Prostate gland (tissue), 2 donors: ENCODE data around the gene MPL. TPM values are rescaled to one million over a fixed set of nuclear protein-coding genes. Genes with fewer than 3 reads are reported as not detected.

Experiments
- DNase-seq: peaks from one replicate; pipeline ENCODE4 v3.0.0-alpha.2; 2019; ENCODE audit warnings: low spot score
- H3K27ac ChIP-seq, 2 donors: fragments of 200-600 bp; sonication (generic); 2 replicates each; pipeline ENCODE4 v1.5.1; 2017 to 2019
- H3K27me3 ChIP-seq: fragments of 200-600 bp; sonication (generic); replicated peaks from 2 replicates; pipeline ENCODE4 v1.5.1; 2019; ENCODE audit not compliant: insufficient read depth
- H3K36me3 ChIP-seq, 2 donors: fragments of 200-600 bp; sonication (generic); 1 replicate in 1 of 2; 2 replicates in 1 of 2; pipeline versions ENCODE4 v1.5.1 to v1.8.1; 2017 to 2019
- H3K4me1 ChIP-seq: fragments of 200-600 bp; sonication (generic); replicated peaks from 2 replicates; pipeline ENCODE4 v1.5.1; 2019
- H3K4me3 ChIP-seq, 2 donors: fragments of 200-600 bp; sonication (generic); 2 replicates each; pipeline ENCODE4 v1.5.1; 2017 to 2019
- H3K9me3 ChIP-seq: fragments of 200-600 bp; sonication (generic); 2 replicates; pipeline ENCODE4 v1.5.1; 2017
- POLR2A ChIP-seq: fragments of 450-650 bp; IDR thresholded peaks from one replicate; pipeline ENCODE4 v1.6.1; 2016; ENCODE audit warnings: antibody characterized with exemption, mild to moderate bottlenecking
- POLR2AphosphoS5 ChIP-seq: sonication (generic); formaldehyde crosslinking; IDR thresholded peaks from one replicate; pipeline ENCODE4 v1.6.1; 2017; ENCODE audit warnings: antibody characterized with exemption
- WGBS: methylation state at CpG from one replicate; pipeline ENCODE4 v1.1.5; 2018; 5-methylcytosine and 5-hydroxymethylcytosine counted together
- intact Hi-C: fragments of 100-400 bp; cut with DNase I; formaldehyde crosslinking; loops from one replicate; pipeline ENCODE4 v1.14.2; 2022
- total RNA-seq, 2 donors: library from RNA; depleted of rRNA; stranded (reverse); fragments of >200 nt; gene quantifications; one replicate each; pipeline ENCODE4 v1.1.0, GENCODE V29; 2016
- TF ChIP-seq, protein P1 (sequence below), 4 experiments: fragments of 200-600 bp in 2 of 4; fragments of 450-650 bp in 2 of 4; sonication (generic) in 2 of 4; IDR thresholded peaks; 1 replicate in 3 of 4; 2 replicates in 1 of 4; pipeline ENCODE4 v1.5.1; 2016 to 2019; ENCODE audit warnings: antibody characterized with exemption in 4 of 4, mild to moderate bottlenecking in 2 of 4, moderate library complexity in 2 of 4

Gene MPL
- total RNA-seq, 2 donors from 2014 or later = not detected

DNA sequence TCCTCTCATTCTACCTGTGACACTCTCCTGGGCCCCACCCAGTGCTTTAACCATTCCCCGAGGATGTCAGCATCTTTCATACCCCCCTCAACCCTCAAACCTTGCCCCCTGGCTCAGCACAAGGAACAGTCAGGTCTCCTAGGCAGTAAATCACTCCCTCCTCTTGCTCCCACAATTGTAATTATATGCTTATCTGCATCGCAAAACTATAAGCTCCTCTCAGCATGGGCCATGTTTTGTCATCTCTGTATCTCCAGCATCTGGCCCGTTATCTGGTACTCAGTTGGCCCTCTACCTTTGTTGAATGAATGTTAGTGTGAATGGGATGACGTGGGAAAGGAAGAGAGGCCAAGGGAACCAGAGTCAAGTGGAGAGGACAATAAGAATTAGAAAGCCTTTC lies 32.9 kb downstream of the MPL start:
- TF ChIP-seq, protein P1, sequence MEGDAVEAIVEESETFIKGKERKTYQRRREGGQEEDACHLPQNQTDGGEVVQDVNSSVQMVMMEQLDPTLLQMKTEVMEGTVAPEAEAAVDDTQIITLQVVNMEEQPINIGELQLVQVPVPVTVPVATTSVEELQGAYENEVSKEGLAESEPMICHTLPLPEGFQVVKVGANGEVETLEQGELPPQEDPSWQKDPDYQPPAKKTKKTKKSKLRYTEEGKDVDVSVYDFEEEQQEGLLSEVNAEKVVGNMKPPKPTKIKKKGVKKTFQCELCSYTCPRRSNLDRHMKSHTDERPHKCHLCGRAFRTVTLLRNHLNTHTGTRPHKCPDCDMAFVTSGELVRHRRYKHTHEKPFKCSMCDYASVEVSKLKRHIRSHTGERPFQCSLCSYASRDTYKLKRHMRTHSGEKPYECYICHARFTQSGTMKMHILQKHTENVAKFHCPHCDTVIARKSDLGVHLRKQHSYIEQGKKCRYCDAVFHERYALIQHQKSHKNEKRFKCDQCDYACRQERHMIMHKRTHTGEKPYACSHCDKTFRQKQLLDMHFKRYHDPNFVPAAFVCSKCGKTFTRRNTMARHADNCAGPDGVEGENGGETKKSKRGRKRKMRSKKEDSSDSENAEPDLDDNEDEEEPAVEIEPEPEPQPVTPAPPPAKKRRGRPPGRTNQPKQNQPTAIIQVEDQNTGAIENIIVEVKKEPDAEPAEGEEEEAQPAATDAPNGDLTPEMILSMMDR (IDR thresholded peaks at IDR 0.05) = no peak
- TF ChIP-seq POLR2A = no peak
- TF ChIP-seq POLR2AphosphoS5 = no peak
- H3K9me3 ChIP-seq = no peaks in the 10 kb centered on the region
- no peaks in the 10 kb centered on the region for H3K36me3 ChIP-seq
- intact Hi-C loops = no loop called here
- H3K4me1 ChIP-seq = peaks cover 18% of the 10 kb centered on the region
- H3K27ac ChIP-seq = no peak overlapping the region
- WGBS = 61% methylated on average over 4 of the region's 4 CpGs
- no peak overlapping the region for H3K4me3 ChIP-seq
- no peaks in the 10 kb centered on the region for H3K27me3 ChIP-seq
- no peak for DNase-seq

DNA sequence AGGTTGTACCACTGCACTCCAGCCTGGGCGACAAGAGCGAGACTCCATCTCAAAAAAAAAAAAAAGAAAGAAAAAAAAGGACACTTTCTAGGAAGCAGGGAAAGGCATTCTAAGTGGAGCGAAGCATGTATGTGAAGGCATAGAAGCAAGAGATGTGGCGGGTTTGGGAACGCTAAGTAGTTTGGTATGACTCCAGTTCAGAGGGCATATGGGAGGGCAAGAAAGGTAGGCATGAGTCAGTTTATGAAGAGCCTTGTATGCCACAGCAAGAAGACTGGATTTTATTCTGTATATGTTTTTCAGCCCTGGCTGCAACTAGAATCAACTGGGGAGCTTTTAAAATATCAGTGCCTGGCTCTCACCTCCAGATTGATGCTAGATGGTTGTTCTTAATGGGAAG lies 34.6 kb downstream of the MPL start:
- H3K27me3 ChIP-seq = no peaks in the 10 kb centered on the region
- intact Hi-C loops = no loop called here
- no peak overlapping the region for H3K27ac ChIP-seq
- no peaks in the 10 kb centered on the region for H3K36me3 ChIP-seq
- no peaks in the 10 kb centered on the region for H3K9me3 ChIP-seq
- WGBS = 96% methylated on average over 5 of the region's 5 CpGs
- peaks cover 7% of the 10 kb centered on the region for H3K4me1 ChIP-seq
- no peak for DNase-seq
- TF ChIP-seq POLR2AphosphoS5 (no peak), POLR2A (no peak)
- TF ChIP-seq, protein P1 (IDR thresholded peaks at IDR 0.05) = no peak
- no peak overlapping the region for H3K4me3 ChIP-seq

DNA sequence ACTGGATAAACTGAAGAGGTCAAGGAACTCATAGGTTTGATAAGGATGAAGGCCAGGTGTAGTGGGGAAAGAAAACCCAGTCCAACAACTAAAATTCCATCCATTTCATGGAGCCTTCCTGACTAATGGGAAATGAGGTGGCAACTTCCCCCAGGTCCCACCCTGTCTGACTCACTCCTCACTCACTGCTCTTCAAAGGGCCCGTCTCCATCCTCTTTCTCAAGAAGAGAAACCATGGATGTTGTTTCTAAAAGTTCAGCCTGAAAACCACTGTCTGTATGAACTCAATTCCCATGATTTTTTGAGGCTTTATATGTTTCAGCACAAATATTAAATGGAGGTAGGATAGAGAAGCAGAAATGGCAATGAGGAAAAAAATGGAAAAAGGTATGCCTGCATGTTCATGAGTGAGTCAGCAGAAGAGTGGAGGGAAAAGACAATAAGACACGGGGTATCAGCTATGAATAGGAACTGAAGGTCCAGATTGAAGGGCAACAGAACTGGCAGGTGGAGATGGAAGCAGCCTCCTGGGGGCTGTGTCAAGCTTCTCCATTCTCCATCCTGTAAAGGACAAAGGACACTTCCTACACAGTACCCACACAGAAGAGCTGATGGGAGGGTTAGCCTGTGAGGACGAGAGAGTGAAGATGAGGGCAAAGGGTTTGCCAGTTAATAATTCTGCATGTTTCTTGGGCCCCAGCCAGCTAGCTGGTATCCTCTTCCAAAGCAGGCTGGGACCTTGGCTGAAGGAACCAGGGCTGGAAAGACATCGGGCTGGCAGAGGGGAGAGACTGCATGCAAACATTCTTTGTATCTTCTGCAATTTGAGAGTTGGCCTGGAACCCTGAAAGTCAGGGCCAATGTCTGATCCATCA lies 35.7 kb downstream of the MPL start:
- 53% methylated on average over 4 of the region's 4 CpGs for WGBS
- no peak for DNase-seq
- Histone ChIP-seq H3K36me3 (no peaks in the 10 kb centered on the region), H3K9me3 (no peaks in the 10 kb centered on the region), H3K27ac (no peak overlapping the region), H3K27me3 (no peaks in the 10 kb centered on the region), H3K4me1 (peaks cover 7% of the 10 kb centered on the region), H3K4me3 (no peak overlapping the region)
- intact Hi-C loops = no loop called here
- TF ChIP-seq POLR2AphosphoS5 (no peak), POLR2A (no peak)
- TF ChIP-seq, protein P1 (IDR thresholded peaks at IDR 0.05) = no peak

DNA sequence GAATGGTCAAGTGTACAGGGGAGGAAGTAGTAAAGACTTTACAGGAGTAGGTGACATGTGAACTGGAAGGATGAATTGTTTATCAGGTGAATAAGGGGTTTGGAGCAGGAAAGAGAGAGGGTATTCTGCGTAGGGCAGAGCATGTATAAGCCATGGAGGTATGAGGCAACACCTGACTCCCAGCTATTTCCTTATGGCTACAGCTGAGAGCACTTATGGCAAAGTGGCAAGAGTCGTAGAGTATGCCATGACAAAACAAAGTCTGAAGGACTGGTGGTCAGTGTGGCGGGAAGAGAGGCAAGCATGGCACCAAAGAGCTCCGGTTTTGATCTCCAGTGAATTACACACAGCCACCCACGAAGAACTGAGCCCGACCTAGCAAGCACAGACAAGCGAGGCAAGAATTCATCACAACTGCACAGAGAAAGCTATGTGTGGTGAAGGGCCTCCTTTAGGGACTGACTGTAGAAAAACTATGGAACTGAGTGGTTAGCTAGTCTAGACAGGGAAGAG lies 39.2 kb downstream of the MPL start:
- TF ChIP-seq POLR2AphosphoS5 (no peak), POLR2A (no peak)
- TF ChIP-seq, protein P1 (IDR thresholded peaks at IDR 0.05) = no peak
- H3K9me3 ChIP-seq = no peaks in the 10 kb centered on the region
- no peak overlapping the region for H3K4me3 ChIP-seq
- no peaks in the 10 kb centered on the region for H3K27me3 ChIP-seq
- H3K36me3 ChIP-seq = no peaks in the 10 kb centered on the region
- no peak overlapping the region for H3K27ac ChIP-seq
- H3K4me1 ChIP-seq = no peaks in the 10 kb centered on the region
- 71% methylated on average over 7 of the region's 7 CpGs for WGBS
- intact Hi-C loops = no loop called here
- no peak for DNase-seq

DNA sequence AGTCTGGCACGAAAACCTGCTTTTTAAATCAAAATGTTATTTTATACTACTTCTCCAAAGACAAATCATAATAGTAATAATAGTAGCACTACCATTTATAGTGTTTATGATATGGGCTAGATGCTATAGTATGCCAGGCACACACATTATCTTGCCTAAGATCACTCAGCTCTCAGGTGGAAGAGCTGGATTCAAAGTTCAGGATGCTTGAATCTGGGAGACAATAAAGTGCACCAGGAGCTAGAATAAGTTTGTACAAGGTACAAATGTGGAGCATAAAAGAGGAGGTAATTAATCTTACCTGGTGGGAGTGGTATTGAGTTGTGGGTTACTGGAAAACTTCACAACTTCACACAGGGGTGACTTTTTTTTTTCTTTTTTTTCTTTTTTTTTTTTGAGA lies 40.2 kb downstream of the MPL start:
- intact Hi-C loops = no loop called here
- no peak for DNase-seq
- WGBS = 100% methylated on average over 1 of the region's 1 CpG
- TF ChIP-seq, protein P1 (IDR thresholded peaks at IDR 0.05) = no peak
- TF ChIP-seq POLR2A = no peak
- no peak for TF ChIP-seq POLR2AphosphoS5
- Histone ChIP-seq H3K36me3 (no peaks in the 10 kb centered on the region), H3K27me3 (no peaks in the 10 kb centered on the region), H3K4me1 (no peaks in the 10 kb centered on the region), H3K9me3 (no peaks in the 10 kb centered on the region), H3K27ac (no peak overlapping the region), H3K4me3 (no peak overlapping the region)
